Measurements from ENCODE around the gene ESYT1. TPM values are rescaled to one million over a fixed set of nuclear protein-coding genes. Genes with fewer than 3 reads are reported as not detected.

Gene ESYT1
- total RNA-seq, 2 experiments from 2014 or later = 266 to 279 TPM

GRCh38 chr12:56120158-56120846 lies 7.8 kb upstream of the ESYT1 start:
- POLR2A ChIA-PET = interaction anchor here (1.1 to 6.3 kb wide), 7 partner anchors 15 to 329 kb away, joined by 3 to 226 read pairs (median 39); partner anchors contain the start of genes MYL6, PA2G4, RNF41 and SMARCC2
- H3K4me1 Mint-ChIP-seq = peaks cover 47% of the 10 kb centered on the region
- CTCF ChIA-PET = interaction anchor here (0.6 to 15.1 kb wide), 13 partner anchors 7 to 372 kb away, joined by 3 to 271 read pairs (median 18); partner anchors contain the start of genes ERBB3, ESYT1, MYL6 and PA2G4
- H3K4me3 Mint-ChIP-seq = no peak overlapping the region
- peaks cover 36% of the 10 kb centered on the region for H3K36me3 Mint-ChIP-seq (ENCODE audit: low read depth)
- DNase-seq = no peak
- no peaks in the 10 kb centered on the region for H3K27me3 Mint-ChIP-seq
- no peak overlapping the region for H3K27ac Mint-ChIP-seq
- H3K9me3 Mint-ChIP-seq = no peaks in the 10 kb centered on the region

- CTCF ChIA-PET = interaction anchor here (4.4 to 15.1 kb wide), 2 partner anchors 67 to 101 kb away, joined by 44 to 271 read pairs; partner anchors contain the start of genes RNF41 and SMARCC2
- Mint-ChIP-seq H3K36me3 (ENCODE audit: low read depth) (peaks cover 36% of the 10 kb centered on the region), H3K4me3 (no peak overlapping the region), H3K9me3 (no peaks in the 10 kb centered on the region), H3K27ac (no peak overlapping the region), H3K4me1 (peaks cover 52% of the 10 kb centered on the region), H3K27me3 (no peaks in the 10 kb centered on the region)
- no peak for DNase-seq
- POLR2A ChIA-PET = no interaction called here
Observed at GRCh38 chr12:56121204-56121870, 6.7 kb upstream of the ESYT1 start.

GRCh38 chr12:56122637-56123036 lies 5.4 kb upstream of the ESYT1 start:
- peaks cover 62% of the 10 kb centered on the region for H3K4me1 Mint-ChIP-seq
- ChIA-PET POLR2A (interaction anchor here (1.1 to 8.9 kb wide), 2 partner anchors 29 to 66 kb away, joined by 3 to 114 read pairs; partner anchors contain the start of gene SMARCC2), CTCF (interaction anchor here (0.7 to 15.1 kb wide), 7 partner anchors 12 to 116 kb away, joined by 3 to 271 read pairs (median 5); partner anchors contain the start of genes MYL6, MYL6B, RNF41 and SMARCC2)
- H3K4me3 Mint-ChIP-seq = no peak overlapping the region
- H3K9me3 Mint-ChIP-seq = no peaks in the 10 kb centered on the region
- peaks cover 23% of the 10 kb centered on the region for H3K36me3 Mint-ChIP-seq (ENCODE audit: low read depth)
- H3K27me3 Mint-ChIP-seq = no peaks in the 10 kb centered on the region
- DNase-seq = no peak
- H3K27ac Mint-ChIP-seq = no peak overlapping the region

- CTCF ChIA-PET = interaction anchor here (1.2 to 15.1 kb wide), 9 partner anchors 28 to 134 kb away, joined by 3 to 271 read pairs (median 7); partner anchors contain the start of genes ANKRD52, MYL6, MYL6B and RNF41
- Mint-ChIP-seq H3K4me3 (no peak overlapping the region), H3K4me1 (peaks cover 53% of the 10 kb centered on the region), H3K36me3 (ENCODE audit: low read depth) (peaks cover 28% of the 10 kb centered on the region), H3K27me3 (no peaks in the 10 kb centered on the region), H3K27ac (peak overlapping the region; percentile 50), H3K9me3 (no peaks in the 10 kb centered on the region)
- POLR2A ChIA-PET = interaction anchor here (0.7 to 11.6 kb wide), 7 partner anchors 7 to 98 kb away, joined by 3 to 178 read pairs (median 12); partner anchors contain the start of genes MYL6, MYL6B, PA2G4 and RNF41
- no peak for DNase-seq
Observed at GRCh38 chr12:56124133-56124532, 3.9 kb upstream of the ESYT1 start.

- CTCF ChIA-PET = interaction anchor here (1.0 to 15.1 kb wide), 11 partner anchors 9 to 389 kb away, joined by 3 to 271 read pairs (median 7); partner anchors contain the start of genes MYL6, MYL6B, PA2G4 and RPL41
- Mint-ChIP-seq H3K4me1 (peaks cover 69% of the 10 kb centered on the region), H3K4me3 (peak overlapping the region; percentile 97), H3K9me3 (peaks cover 5% of the 10 kb centered on the region), H3K27ac (peak overlapping the region; percentile 94), H3K27me3 (no peaks in the 10 kb centered on the region), H3K36me3 (ENCODE audit: low read depth) (peaks cover 41% of the 10 kb centered on the region)
- POLR2A ChIA-PET = interaction anchor here (1.6 to 11.6 kb wide), 8 partner anchors 10 to 96 kb away, joined by 4 to 178 read pairs (median 42); partner anchors contain the start of genes MYL6, MYL6B, PA2G4 and RPL41
- DNase-seq = no peak
Observed at GRCh38 chr12:56126732-56127239, 1.3 kb upstream of the ESYT1 start.

GRCh38 chr12:56127485-56127887 lies 581 bp upstream of the ESYT1 start:
- H3K36me3 Mint-ChIP-seq (ENCODE audit: low read depth) = peaks cover 48% of the 10 kb centered on the region
- DNase-seq = no peak
- ChIA-PET POLR2A (interaction anchor here (0.7 to 11.6 kb wide), 21 partner anchors 11 to 341 kb away, joined by 3 to 178 read pairs (median 6); partner anchors contain the start of genes ANKRD52, IL23A, MYL6 and MYL6B), CTCF (interaction anchor here (0.6 to 15.1 kb wide), 21 partner anchors 10 to 546 kb away, joined by 3 to 271 read pairs (median 4); partner anchors contain the start of genes ANKRD52, MYL6, MYL6B and ORMDL2)
- H3K4me1 Mint-ChIP-seq = peaks cover 74% of the 10 kb centered on the region
- peak overlapping the region; percentile 97 for H3K4me3 Mint-ChIP-seq
- H3K27me3 Mint-ChIP-seq = no peaks in the 10 kb centered on the region
- H3K27ac Mint-ChIP-seq = peak overlapping the region; percentile 94
- H3K9me3 Mint-ChIP-seq = peaks cover 5% of the 10 kb centered on the region

- Mint-ChIP-seq H3K27ac (peak overlapping the region; percentile 94), H3K4me3 (peak overlapping the region; percentile 97), H3K27me3 (no peaks in the 10 kb centered on the region), H3K36me3 (ENCODE audit: low read depth) (peaks cover 58% of the 10 kb centered on the region), H3K9me3 (peaks cover 5% of the 10 kb centered on the region), H3K4me1 (peaks cover 78% of the 10 kb centered on the region)
- DNase-seq = no peak
- POLR2A ChIA-PET = interaction anchor here (0.9 to 11.6 kb wide), 18 partner anchors 9 to 339 kb away, joined by 3 to 178 read pairs (median 8); partner anchors contain the start of genes ANKRD52, MYL6, MYL6B and PA2G4
- CTCF ChIA-PET = interaction anchor here (1.0 to 15.1 kb wide), 11 partner anchors 11 to 390 kb away, joined by 3 to 271 read pairs (median 6); partner anchors contain the start of genes ANKRD52, MYL6, MYL6B and ORMDL2
Observed at GRCh38 chr12:56128670-56129205, 671 bp downstream of the ESYT1 start.

- Mint-ChIP-seq H3K9me3 (peaks cover 5% of the 10 kb centered on the region), H3K4me1 (peaks cover 78% of the 10 kb centered on the region), H3K4me3 (peak overlapping the region; percentile 97), H3K27ac (peak overlapping the region; percentile 94), H3K27me3 (no peaks in the 10 kb centered on the region), H3K36me3 (ENCODE audit: low read depth) (peaks cover 59% of the 10 kb centered on the region)
- POLR2A ChIA-PET = interaction anchor here (1.1 to 11.6 kb wide), 13 partner anchors 9 to 155 kb away, joined by 3 to 178 read pairs (median 21); partner anchors contain the start of genes ANKRD52, MYL6, MYL6B and PA2G4
- DNase-seq = peak; percentile 88
- CTCF ChIA-PET = interaction anchor here (0.6 to 15.1 kb wide), 10 partner anchors 10 to 129 kb away, joined by 3 to 271 read pairs (median 5); partner anchors contain the start of genes ANKRD52, MYL6, MYL6B and RPL41
Observed at GRCh38 chr12:56129206-56129941, 1.3 kb downstream of the ESYT1 start.

- H3K36me3 Mint-ChIP-seq (ENCODE audit: low read depth) = peaks cover 61% of the 10 kb centered on the region
- H3K9me3 Mint-ChIP-seq = peaks cover 5% of the 10 kb centered on the region
- H3K27me3 Mint-ChIP-seq = no peaks in the 10 kb centered on the region
- ChIA-PET CTCF (interaction anchor here (0.6 to 15.1 kb wide), 7 partner anchors 10 to 64 kb away, joined by 3 to 271 read pairs (median 4); partner anchors contain the start of genes MYL6 and SMARCC2), POLR2A (interaction anchor here (1.1 to 11.6 kb wide), 10 partner anchors 8 to 91 kb away, joined by 4 to 178 read pairs (median 42); partner anchors contain the start of genes MYL6, MYL6B, PA2G4 and RNF41)
- H3K4me3 Mint-ChIP-seq = peak overlapping the region; percentile 97
- DNase-seq = no peak
- peak overlapping the region; percentile 94 for H3K27ac Mint-ChIP-seq
- H3K4me1 Mint-ChIP-seq = peaks cover 72% of the 10 kb centered on the region
Observed at GRCh38 chr12:56129942-56130495, 2.0 kb downstream of the ESYT1 start.

- POLR2A ChIA-PET = interaction anchor here (1.3 to 11.6 kb wide), 6 partner anchors 8 to 31 kb away, joined by 4 to 178 read pairs (median 48); partner anchors contain the start of genes MYL6, MYL6B, RPL41 and ZC3H10
Observed at GRCh38 chr12:56130876-56131275, 2.8 kb downstream of the ESYT1 start.

GRCh38 chr12:56134897-56135296 lies 6.8 kb downstream of the ESYT1 start:
- CTCF ChIA-PET = no interaction called here
- Mint-ChIP-seq H3K27me3 (no peaks in the 10 kb centered on the region), H3K4me1 (peaks cover 76% of the 10 kb centered on the region), H3K27ac (no peak overlapping the region), H3K36me3 (ENCODE audit: low read depth) (peaks cover 92% of the 10 kb centered on the region), H3K9me3 (peaks cover 5% of the 10 kb centered on the region), H3K4me3 (no peak overlapping the region)
- POLR2A ChIA-PET = interaction anchor here (2.2 to 11.6 kb wide), 2 partner anchors 10 to 27 kb away, joined by 7 to 178 read pairs; partner anchors contain the start of gene MYL6
- no peak for DNase-seq

More at GRCh38 chr12:56130876-56131275, 2.8 kb downstream of the ESYT1 start:
- peaks cover 69% of the 10 kb centered on the region for H3K4me1 Mint-ChIP-seq
- CTCF ChIA-PET = interaction anchor here (15.1 kb wide), 1 partner anchor 58 kb away, joined by 271 read pairs; the partner anchor contains the start of gene SMARCC2
- peak overlapping the region; percentile 94 for H3K27ac Mint-ChIP-seq
- no peak for DNase-seq
- H3K36me3 Mint-ChIP-seq (ENCODE audit: low read depth) = peaks cover 68% of the 10 kb centered on the region
- peak overlapping the region; percentile 97 for H3K4me3 Mint-ChIP-seq
- H3K9me3 Mint-ChIP-seq = peaks cover 5% of the 10 kb centered on the region
- no peaks in the 10 kb centered on the region for H3K27me3 Mint-ChIP-seq

Measured in activated CD4-positive, alpha-beta memory T cell treated with anti-CD3 and anti-CD28 coated beads, Interleukin-2, amount 10 ng/mL, durations not matched to agents 7 days and 5 days (primary cell).